Measurements from ENCODE around the gene IFI6. TPM values are rescaled to one million over a fixed set of nuclear protein-coding genes. Genes with fewer than 3 reads are reported as not detected.

The IFI6 gene
- total RNA-seq, 2 donors from 2014 or later, result 96.9 to 188 TPM

- TF ChIP-seq CTCF (IDR thresholded peaks at IDR 0.05), result no peak
- H3K9me3 ChIP-seq, result no peaks in the 10 kb centered on the region
- no peak for ATAC-seq (ENCODE audit: insufficient number of reproducible peaks, low FRiP score, low read depth)
- no peak for DNase-seq (ENCODE audit: low spot score)
- H3K36me3 ChIP-seq, result no peaks in the 10 kb centered on the region
- no peaks in the 10 kb centered on the region for H3K4me1 ChIP-seq (ENCODE audit: control insufficient read depth in 1 of 2, low read depth in 2 of 2)
- H3K27me3 ChIP-seq (replicated peaks; ENCODE audit: insufficient read depth), result no peaks in the 10 kb centered on the region
- H3K4me3 ChIP-seq, result no peak overlapping the region
- no peak overlapping the region for H3K27ac ChIP-seq
Observed at GRCh38 chr1:27616441-27616840, 55.6 kb downstream of the IFI6 start.

Other genes starting within 250 kb of the IFI6 start
- gene WASF2, start 182.0 kb downstream of the IFI6 start, total RNA-seq, result 10 to 100 TPM; 60.1 to 83.7 TPM
- gene AHDC1, start 68.0 kb downstream of the IFI6 start, total RNA-seq, result 10 to 100 TPM; 38.3 to 55.4 TPM
- 10 to 100 TPM; 17.0 to 21.5 TPM for gene FGR, start 37.0 kb downstream of the IFI6 start, total RNA-seq
- 10 to 100 TPM; 18.0 to 19.0 TPM for gene FAM76A, start 53.8 kb upstream of the IFI6 start, total RNA-seq
- 10 to 100 TPM; 91.5 to 95.9 TPM for gene STX12, start 101.0 kb upstream of the IFI6 start, total RNA-seq
- gene PPP1R8, start 158.6 kb upstream of the IFI6 start, total RNA-seq, result 10 to 100 TPM; 37.2 to 40.8 TPM
- 100 to 1,000 TPM in 1 of 2 donors, 10 to 100 TPM in 1; 46.2 to 119 TPM for gene THEMIS2, start 200.4 kb upstream of the IFI6 start, total RNA-seq
- gene RPA2, start 242.4 kb upstream of the IFI6 start, total RNA-seq, result 10 to 100 TPM; 11.0 to 22.2 TPM

Data from thoracic aorta (tissue), 2 donors.